Fibroblast of lung (primary cell): ENCODE measurements around the gene RPL41. TPM values are rescaled to one million over a fixed set of nuclear protein-coding genes. Genes with fewer than 3 reads are reported as not detected.

Source experiments
- DNase-seq, 2 donors: peaks; one replicate each; pipeline versions ENCODE4 v3.0.0 to v3.0.0-alpha.2; 2010; ENCODE audit warnings: low read depth in 2 of 2
- H2AFZ ChIP-seq: 2 replicates; pipeline ENCODE4 v1.5.1; 2012; ENCODE audit warnings: low read length, control low read depth, inconsistent platforms
- H3K27ac ChIP-seq: 2 replicates; pipeline ENCODE4 v1.5.1; 2011; ENCODE audit warnings: low read length, control low read depth; ENCODE audit not compliant: insufficient read depth
- H3K27me3 ChIP-seq: 2 replicates; pipeline ENCODE4 v1.5.1; 2011; ENCODE audit warnings: mild to moderate bottlenecking, low read length; ENCODE audit not compliant: control insufficient read depth, insufficient read depth
- H3K36me3 ChIP-seq: 2 replicates; pipeline ENCODE4 v1.5.1; 2011; ENCODE audit warnings: low read length; ENCODE audit not compliant: control insufficient read depth, insufficient read depth
- H3K4me1 ChIP-seq: 2 replicates; pipeline ENCODE4 v1.5.1; 2011; ENCODE audit warnings: low read length; ENCODE audit not compliant: control insufficient read depth, insufficient read depth; ENCODE audit errors: extremely low read depth
- H3K4me2 ChIP-seq: 2 replicates; pipeline ENCODE4 v1.5.1; 2011; ENCODE audit warnings: low read length, control low read depth; ENCODE audit not compliant: insufficient read depth; ENCODE audit errors: extremely low read depth
- H3K4me3 ChIP-seq, 4 experiments: fragments of 200-600 bp in 1 of 4; sonication (generic) in 1 of 4; replicated peaks in 1 of 4; 2 replicates each; pipeline ENCODE4 v1.5.1; 2011 to 2016; ENCODE audit warnings: low read length in 4 of 4, low read depth in 3 of 4, mild to moderate bottlenecking in 3 of 4, control low read depth in 2 of 4, inconsistent platforms in 1 of 4, mixed read lengths in 1 of 4; ENCODE audit not compliant: insufficient read depth in 1 of 4; ENCODE audit errors: control extremely low read depth in 1 of 4
- H3K79me2 ChIP-seq: 2 replicates; pipeline ENCODE4 v1.5.1; 2012; ENCODE audit warnings: mild to moderate bottlenecking, low read length, inconsistent platforms; ENCODE audit not compliant: control insufficient read depth, insufficient read depth
- H3K9ac ChIP-seq: 2 replicates; pipeline ENCODE4 v1.5.1; 2011; ENCODE audit warnings: mild to moderate bottlenecking, low read length, control low read depth; ENCODE audit not compliant: insufficient read depth
- H3K9me3 ChIP-seq: 2 replicates; pipeline ENCODE4 v1.5.1; 2012; ENCODE audit warnings: low read depth, low read length; ENCODE audit not compliant: control insufficient read depth, insufficient read depth
- H4K20me1 ChIP-seq: 2 replicates; pipeline ENCODE4 v1.5.1; 2011; ENCODE audit warnings: low read length; ENCODE audit not compliant: control insufficient read depth, insufficient read depth; ENCODE audit errors: extremely low read depth
- CTCF ChIP-seq, 2 donors: IDR thresholded peaks in 1 of 2; conservative IDR thresholded peaks in 1 of 2; 1 replicate in 1 of 2; 2 replicates in 1 of 2; pipeline ENCODE4 v1.5.1; 2011 to 2012; ENCODE audit warnings: low read length in 2 of 2, control low read depth in 1 of 2, inconsistent platforms in 1 of 2, low read depth in 1 of 2, mild to moderate bottlenecking in 1 of 2
- EZH2 ChIP-seq: IDR thresholded peaks from 2 replicates; pipeline ENCODE4 v1.5.1; 2012; ENCODE audit warnings: low read length, control low read depth, mild to moderate bottlenecking; ENCODE audit errors: missing control alignments
- polyA plus RNA-seq, 2 donors: library from polyadenylated mRNA; depleted of rRNA in 1 of 2; stranded (reverse) in 1 of 2; unstranded in 1 of 2; fragments of >200 nt; gene quantifications; 2 replicates each; pipeline ENCODE4 v1.2.1, GENCODE V29; 2011 to 2012; ENCODE audit warnings: missing spikeins in 1 of 2
- total RNA-seq: library from RNA; depleted of rRNA; stranded (reverse); fragments of >200 nt; gene quantifications from 2 replicates; pipeline ENCODE4 v1.2.1, GENCODE V29; 2014

The RPL41 gene
- total and polyA plus RNA-seq, 2 donors (not counting 1 experiment from before 2014, with no cell fraction given): 2,664 to 6,961 TPM

GRCh38 chr12:56145217-56145616 is 28.8 kb downstream of the RPL41 start:
- no peak for TF ChIP-seq EZH2
- no peak for TF ChIP-seq CTCF (conservative IDR thresholded peaks at IDR 0.05 in 1 of 2, IDR thresholded peaks at IDR 0.05 in 1 of 2; ENCODE audit: low read depth in 1 of 2, low read length in 2 of 2)
- H3K9me3 ChIP-seq: no peaks in the 10 kb centered on the region
- peaks cover 17% of the 10 kb centered on the region for H3K36me3 ChIP-seq
- no peaks in the 10 kb centered on the region for H3K79me2 ChIP-seq
- no peak overlapping the region for H3K4me2 ChIP-seq
- H3K4me1 ChIP-seq: no peaks in the 10 kb centered on the region
- H2AFZ ChIP-seq: no peak overlapping the region
- no peak for DNase-seq
- H3K27ac ChIP-seq: no peak overlapping the region
- no peaks in the 10 kb centered on the region for H3K27me3 ChIP-seq
- no peak overlapping the region for H3K9ac ChIP-seq
- no peaks in the 10 kb centered on the region for H4K20me1 ChIP-seq
- no peak overlapping the region for H3K4me3 ChIP-seq

GRCh38 chr12:56146492-56147460 is 30.3 kb downstream of the RPL41 start:
- H3K9ac ChIP-seq: no peak overlapping the region
- no peak overlapping the region for H3K27ac ChIP-seq
- no peaks in the 10 kb centered on the region for H4K20me1 ChIP-seq
- H2AFZ ChIP-seq: no peak overlapping the region
- TF ChIP-seq CTCF (conservative IDR thresholded peaks at IDR 0.05 in 1 of 2, IDR thresholded peaks at IDR 0.05 in 1 of 2; ENCODE audit: low read depth in 1 of 2, low read length in 2 of 2) (no peak), EZH2 (no peak)
- no peaks in the 10 kb centered on the region for H3K27me3 ChIP-seq
- no peak overlapping the region for H3K4me3 ChIP-seq
- no peak overlapping the region for H3K4me2 ChIP-seq
- peak; percentile 30 to 72 for DNase-seq
- H3K4me1 ChIP-seq: peaks cover 5% of the 10 kb centered on the region
- no peaks in the 10 kb centered on the region for H3K9me3 ChIP-seq
- peaks cover 14% of the 10 kb centered on the region for H3K36me3 ChIP-seq
- no peaks in the 10 kb centered on the region for H3K79me2 ChIP-seq

GRCh38 chr12:56150563-56150962 is 34.1 kb downstream of the RPL41 start:
- Histone ChIP-seq H2AFZ (no peak overlapping the region), H3K4me3 (no peak overlapping the region), H4K20me1 (no peaks in the 10 kb centered on the region), H3K4me1 (peaks cover 13% of the 10 kb centered on the region), H3K9ac (no peak overlapping the region), H3K27me3 (no peaks in the 10 kb centered on the region), H3K36me3 (no peaks in the 10 kb centered on the region), H3K4me2 (no peak overlapping the region), H3K9me3 (no peaks in the 10 kb centered on the region), H3K27ac (no peak overlapping the region), H3K79me2 (peaks cover 5% of the 10 kb centered on the region)
- peak; percentile 24 to 66 for DNase-seq
- TF ChIP-seq CTCF (conservative IDR thresholded peaks at IDR 0.05 in 1 of 2, IDR thresholded peaks at IDR 0.05 in 1 of 2; ENCODE audit: low read depth in 1 of 2, low read length in 2 of 2): no peak
- TF ChIP-seq EZH2: no peak
